IPS-20b (cell line): ENCODE measurements around the gene SNX11.

Experiments
- H3K27ac ChIP-seq: one replicate; pipeline ENCODE4 v1.5.1; 2013; ENCODE audit warnings: low read length
- H3K27me3 ChIP-seq: 2 replicates; pipeline ENCODE4 v1.6.1; 2013; ENCODE audit warnings: mild to moderate bottlenecking, low read length, inconsistent platforms; ENCODE audit not compliant: insufficient read depth
- H3K36me3 ChIP-seq: 2 replicates; pipeline ENCODE4 v1.6.1; 2013; ENCODE audit warnings: low read depth, mild to moderate bottlenecking, inconsistent platforms, low read length, moderate library complexity; ENCODE audit not compliant: insufficient read depth
- H3K4me1 ChIP-seq: 2 replicates; pipeline ENCODE4 v1.6.1; 2013; ENCODE audit warnings: mild to moderate bottlenecking, control low read depth, inconsistent platforms, low read length, moderate library complexity; ENCODE audit not compliant: insufficient read depth
- H3K4me3 ChIP-seq: 2 replicates; pipeline ENCODE4 v1.5.1; 2013; ENCODE audit warnings: mild to moderate bottlenecking, low read length, inconsistent platforms
- H3K9ac ChIP-seq: 2 replicates; pipeline ENCODE4 v1.6.1; 2013; ENCODE audit warnings: low read depth, mild to moderate bottlenecking, inconsistent platforms, low read length, moderate library complexity
- H3K9me3 ChIP-seq: 2 replicates; pipeline ENCODE4 v1.6.1; 2013; ENCODE audit warnings: mild to moderate bottlenecking, low read depth, low read length, inconsistent platforms; ENCODE audit not compliant: insufficient read depth

The SNX11 gene

DNA sequence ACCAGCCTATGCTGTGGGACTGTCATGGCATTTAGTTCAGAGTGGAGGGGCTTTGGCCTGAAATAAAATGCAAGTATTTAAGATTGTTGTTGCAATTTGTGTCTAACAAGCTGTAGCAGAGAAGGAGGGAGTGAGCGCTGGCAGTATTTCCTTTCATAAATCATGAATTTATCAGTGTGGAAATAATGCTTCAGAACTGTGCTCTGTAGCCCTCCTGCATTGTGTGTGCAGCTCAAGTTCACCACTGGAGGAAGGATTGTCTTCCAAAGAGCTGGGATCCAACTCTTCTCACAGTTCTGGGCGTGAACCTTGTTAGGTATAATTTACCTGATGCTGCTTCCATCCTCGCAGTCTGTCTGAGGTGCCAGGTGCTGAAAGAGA lies 15.1 kb downstream of the SNX11 start:
- Histone ChIP-seq H3K9ac (no peak overlapping the region), H3K4me3 (no peak overlapping the region), H3K27ac (no peak overlapping the region), H3K36me3 (peaks cover 46% of the 10 kb centered on the region), H3K9me3 (no peaks in the 10 kb centered on the region), H3K4me1 (no peaks in the 10 kb centered on the region; the same call in 1 of the 2 replicates), H3K27me3 (no peaks in the 10 kb centered on the region)

DNA sequence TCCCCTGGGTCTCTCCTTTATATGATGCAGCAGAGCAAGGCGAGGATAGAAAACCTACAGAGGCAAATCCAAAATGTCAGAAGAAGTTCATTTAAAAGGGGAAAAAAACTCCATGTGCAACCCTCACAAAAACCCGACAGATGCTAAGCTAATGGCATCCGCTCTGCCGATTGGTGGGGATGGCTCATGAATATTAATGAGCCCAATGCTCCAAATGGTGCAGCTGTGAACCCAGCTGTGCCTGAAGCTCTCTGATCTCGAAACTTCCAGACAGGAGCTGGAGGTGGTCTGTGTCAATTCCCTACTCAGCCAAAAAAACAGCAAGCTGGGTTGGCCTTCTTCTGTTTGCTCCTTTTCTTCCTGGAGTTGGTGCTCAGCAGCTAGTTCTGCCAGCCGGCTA lies 15.5 kb downstream of the SNX11 start:
- Histone ChIP-seq H3K27me3 (no peaks in the 10 kb centered on the region), H3K36me3 (peaks cover 42% of the 10 kb centered on the region), H3K9me3 (no peaks in the 10 kb centered on the region), H3K4me3 (no peak overlapping the region), H3K27ac (no peak overlapping the region), H3K9ac (no peak overlapping the region), H3K4me1 (no peaks in the 10 kb centered on the region; the same call in 1 of the 2 replicates)

DNA sequence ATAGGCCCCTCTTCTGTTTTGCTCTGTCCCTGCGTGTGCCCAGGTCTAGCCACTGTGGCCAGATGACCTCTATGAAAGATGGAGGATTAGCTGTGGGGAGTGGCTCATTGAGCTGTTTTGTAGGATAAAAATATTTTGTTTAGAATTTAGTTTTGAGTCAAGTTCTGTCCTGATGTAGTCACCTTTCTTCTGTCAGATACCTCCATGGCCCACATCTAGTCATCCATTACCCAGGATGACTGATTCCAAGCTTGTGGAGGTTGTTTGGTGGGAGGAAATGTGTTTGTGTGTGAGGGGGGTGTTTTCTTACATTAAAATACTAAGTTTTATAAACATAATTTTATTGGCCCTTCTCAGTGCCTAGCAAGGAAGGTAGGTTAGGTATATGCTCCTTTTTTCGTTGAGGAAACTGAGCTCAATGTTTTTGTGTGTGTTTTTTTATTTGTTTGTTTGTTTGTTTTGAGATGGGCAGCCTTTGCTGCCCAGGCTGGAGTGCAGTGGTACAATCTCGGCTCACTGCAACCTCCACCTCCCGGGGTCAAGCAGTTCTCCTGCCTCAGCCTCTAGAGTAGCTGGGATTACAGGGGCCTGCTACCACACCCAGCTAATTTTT lies 16.3 kb downstream of the SNX11 start:
- no peak overlapping the region for H3K27ac ChIP-seq
- H3K9me3 ChIP-seq = no peaks in the 10 kb centered on the region
- H3K9ac ChIP-seq = no peak overlapping the region
- no peaks in the 10 kb centered on the region for H3K27me3 ChIP-seq
- peaks cover 37% of the 10 kb centered on the region for H3K36me3 ChIP-seq
- no peak overlapping the region for H3K4me3 ChIP-seq
- H3K4me1 ChIP-seq = no peaks in the 10 kb centered on the region; the same call in 1 of the 2 replicates

DNA sequence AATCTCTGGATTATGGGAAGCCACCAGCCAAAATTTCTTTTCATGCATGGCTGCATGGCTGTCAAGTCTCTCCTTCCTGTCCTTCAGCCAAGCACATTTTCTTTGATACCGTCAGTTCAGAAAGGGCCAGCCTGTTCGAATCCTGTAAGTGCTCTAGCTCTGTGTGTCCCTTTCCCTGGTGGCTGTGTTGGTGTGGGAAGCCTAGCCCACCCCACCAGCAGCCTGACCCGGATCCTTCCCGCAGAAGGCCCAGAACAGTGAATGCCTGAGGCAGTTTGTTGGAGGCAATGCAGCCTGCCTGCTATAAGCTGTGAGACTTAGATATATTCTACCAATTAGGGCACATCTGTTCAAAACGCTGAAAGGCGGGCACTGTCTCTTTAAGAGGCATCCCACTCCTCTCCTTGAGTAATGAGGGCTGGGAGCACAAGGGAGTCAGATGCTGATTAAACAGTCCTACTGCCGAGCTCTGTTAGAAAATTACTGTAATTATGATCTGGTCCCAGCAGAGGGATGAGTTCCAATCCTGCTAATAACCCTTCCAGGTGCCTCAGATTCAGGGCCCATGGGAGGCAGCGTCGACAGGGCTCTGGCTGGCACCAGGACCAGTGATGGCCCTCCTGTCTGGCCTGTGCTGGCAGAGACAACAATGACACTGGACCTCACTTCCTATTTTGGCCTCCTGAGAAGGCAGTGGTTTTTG lies 18.4 kb downstream of the SNX11 start:
- Histone ChIP-seq H3K27me3 (no peaks in the 10 kb centered on the region), H3K27ac (no peak overlapping the region), H3K9me3 (no peaks in the 10 kb centered on the region), H3K4me1 (no peaks in the 10 kb centered on the region; the same call in 1 of the 2 replicates), H3K9ac (no peak overlapping the region), H3K4me3 (no peak overlapping the region), H3K36me3 (peaks cover 23% of the 10 kb centered on the region)

DNA sequence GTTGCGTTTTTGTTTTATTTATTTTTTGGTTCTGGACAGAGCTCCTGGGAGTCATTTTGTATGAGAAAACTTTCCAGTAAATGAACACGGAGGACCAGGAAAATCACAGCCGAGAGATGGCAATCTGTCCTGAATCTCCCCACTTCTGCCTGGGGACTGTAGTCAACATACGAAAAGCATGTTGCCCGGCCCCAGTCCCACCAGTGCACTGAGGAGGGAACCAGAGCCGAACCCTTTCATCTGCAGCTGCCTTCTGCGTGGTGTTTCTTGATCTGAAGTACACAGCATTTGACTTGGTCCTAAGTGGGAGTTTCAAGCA lies 18.9 kb downstream of the SNX11 start:
- Histone ChIP-seq H3K4me1 (no peaks in the 10 kb centered on the region; the same call in 1 of the 2 replicates), H3K27ac (no peak overlapping the region), H3K36me3 (peaks cover 18% of the 10 kb centered on the region), H3K4me3 (no peak overlapping the region), H3K9ac (no peak overlapping the region), H3K9me3 (no peaks in the 10 kb centered on the region), H3K27me3 (no peaks in the 10 kb centered on the region)

GRCh38 chr17:48127371-48128051 lies 19.9 kb downstream of the SNX11 start:
- Histone ChIP-seq H3K9ac (no peak overlapping the region), H3K4me1 (no peaks in the 10 kb centered on the region; the same call in 1 of the 2 replicates), H3K9me3 (no peaks in the 10 kb centered on the region), H3K4me3 (no peak overlapping the region), H3K36me3 (peaks cover 8% of the 10 kb centered on the region; the same call in 1 of the 2 replicates), H3K27ac (no peak overlapping the region), H3K27me3 (no peaks in the 10 kb centered on the region)

DNA sequence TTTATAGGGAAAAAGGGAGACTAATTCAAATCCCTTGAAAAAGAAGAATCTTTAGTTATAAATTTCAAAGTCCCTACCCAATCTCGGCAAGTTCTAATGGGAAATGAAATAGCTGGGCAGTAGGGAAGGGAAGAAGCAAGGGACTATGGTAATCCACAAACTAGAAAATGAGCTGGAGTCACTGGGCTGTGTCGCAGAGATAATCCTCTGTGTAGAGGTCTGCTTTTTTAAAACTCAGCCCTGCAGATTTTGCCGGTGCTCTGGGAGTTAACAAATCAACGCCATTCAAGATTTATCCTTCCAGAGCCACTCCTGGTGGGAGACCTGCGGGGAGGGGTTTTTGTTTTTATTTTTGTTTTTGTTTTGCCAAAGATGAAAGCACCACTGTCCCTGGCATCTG lies 20.8 kb downstream of the SNX11 start:
- Histone ChIP-seq H3K9me3 (no peaks in the 10 kb centered on the region), H3K27ac (no peak overlapping the region), H3K9ac (no peak overlapping the region), H3K4me3 (no peak overlapping the region), H3K36me3 (no peaks in the 10 kb centered on the region), H3K4me1 (no peaks in the 10 kb centered on the region; the same call in 1 of the 2 replicates), H3K27me3 (no peaks in the 10 kb centered on the region)

GRCh38 chr17:48129981-48130380 lies 22.4 kb downstream of the SNX11 start:
- Histone ChIP-seq H3K9ac (no peak overlapping the region), H3K36me3 (no peaks in the 10 kb centered on the region), H3K4me3 (no peak overlapping the region), H3K27me3 (no peaks in the 10 kb centered on the region), H3K4me1 (no peaks in the 10 kb centered on the region), H3K27ac (no peak overlapping the region), H3K9me3 (no peaks in the 10 kb centered on the region)

- no peaks in the 10 kb centered on the region for H3K36me3 ChIP-seq
- H3K4me3 ChIP-seq = no peak overlapping the region
- no peaks in the 10 kb centered on the region for H3K4me1 ChIP-seq
- no peak overlapping the region for H3K27ac ChIP-seq
- H3K27me3 ChIP-seq = no peaks in the 10 kb centered on the region
- no peaks in the 10 kb centered on the region for H3K9me3 ChIP-seq
- no peak overlapping the region for H3K9ac ChIP-seq
Observed at GRCh38 chr17:48131216-48131824, 23.8 kb downstream of the SNX11 start.

GRCh38 chr17:48132385-48132784 lies 24.8 kb downstream of the SNX11 start:
- H3K36me3 ChIP-seq = no peaks in the 10 kb centered on the region
- H3K4me3 ChIP-seq = no peak overlapping the region
- no peak overlapping the region for H3K27ac ChIP-seq
- no peaks in the 10 kb centered on the region for H3K9me3 ChIP-seq
- H3K9ac ChIP-seq = no peak overlapping the region
- no peaks in the 10 kb centered on the region for H3K27me3 ChIP-seq
- no peaks in the 10 kb centered on the region for H3K4me1 ChIP-seq

DNA sequence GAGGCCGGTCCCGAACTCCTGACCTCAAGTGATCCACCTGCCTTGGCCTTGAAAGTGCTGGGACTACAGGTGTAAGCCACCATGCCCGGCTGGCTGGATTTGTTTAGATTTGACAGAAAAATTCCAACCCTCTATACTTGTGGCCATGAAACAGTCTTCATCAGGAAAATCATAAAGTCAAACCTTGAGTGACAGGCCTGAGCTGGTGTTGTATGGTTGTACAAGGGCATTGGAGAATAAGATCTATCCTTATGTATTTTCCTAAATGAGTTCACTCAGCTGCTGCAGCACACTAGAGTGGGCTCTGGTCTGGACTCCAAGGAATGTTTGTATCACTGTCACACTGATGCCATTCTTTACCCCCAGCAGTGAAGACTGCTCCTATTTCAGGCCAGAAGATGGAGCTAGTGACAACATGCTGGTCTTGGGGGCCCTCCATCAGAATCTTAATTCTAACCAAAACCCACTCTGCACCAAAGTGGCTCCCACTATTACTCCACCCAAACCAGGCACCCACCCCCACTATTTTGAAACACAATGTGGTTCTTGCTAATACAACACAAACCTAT lies 27.4 kb downstream of the SNX11 start:
- H3K27ac ChIP-seq = no peak overlapping the region

More for the DNA sequence above, 27.4 kb downstream of the SNX11 start:
- no peaks in the 10 kb centered on the region for H3K36me3 ChIP-seq
- H3K27me3 ChIP-seq = no peaks in the 10 kb centered on the region
- no peaks in the 10 kb centered on the region for H3K4me1 ChIP-seq
- no peaks in the 10 kb centered on the region for H3K9me3 ChIP-seq
- no peak overlapping the region for H3K4me3 ChIP-seq
- no peak overlapping the region for H3K9ac ChIP-seq
